MM.1S (cell line): ENCODE measurements around the gene GFI1.

ENCODE experiments used
- EZH2 ChIP-seq: fragments of 300-600 bp; sonication (generic); optimal IDR thresholded peaks from 2 replicates; pipeline ENCODE3; 2017; ENCODE audit warnings: low read depth, mild to moderate bottlenecking, antibody characterized with exemption, low read length, mixed read lengths
- EZH2phosphoT487 ChIP-seq: fragments of 300-600 bp; sonication (generic); IDR thresholded peaks from 2 replicates; pipeline ENCODE4 v1.6.1; 2018; ENCODE audit warnings: antibody characterized with exemption, low read length
- TF ChIP-seq, protein P1 (sequence below): fragments of 300-600 bp; sonication (generic); IDR thresholded peaks from 2 replicates; pipeline ENCODE4 v1.5.1; 2016; ENCODE audit warnings: antibody characterized with exemption, low read length, mixed read lengths

DNA sequence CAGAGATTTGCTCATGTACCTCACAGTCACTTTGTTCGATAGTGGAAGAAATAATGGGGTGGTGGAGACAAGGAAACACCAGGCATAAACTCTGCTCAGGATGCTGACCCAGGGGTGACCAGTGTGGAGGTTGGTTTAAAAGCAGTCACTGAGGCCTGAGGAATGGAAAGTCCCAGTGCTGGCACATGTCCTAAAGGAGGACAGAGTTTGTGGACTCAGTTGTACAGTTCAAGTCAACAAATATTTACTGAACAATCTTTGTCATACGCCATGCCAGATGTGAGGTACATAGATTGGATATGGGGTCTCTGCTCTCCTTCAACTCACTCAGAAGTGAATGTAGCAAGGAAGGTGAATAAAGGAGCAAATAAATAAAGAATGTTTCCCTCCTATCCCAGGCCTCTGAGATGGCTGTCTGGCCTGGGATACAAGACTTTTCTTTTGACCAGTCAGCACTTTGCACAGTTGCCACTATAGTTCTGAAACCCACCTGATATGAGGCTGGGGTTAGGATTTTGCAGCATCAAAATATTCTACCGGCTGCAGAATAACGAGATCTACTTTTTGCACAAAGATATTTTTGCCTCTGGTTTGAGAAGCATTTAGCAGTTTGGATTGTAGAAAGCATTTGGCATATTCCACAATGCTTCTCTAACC lies 7.9 kb upstream of the GFI1 start:
- TF ChIP-seq, protein P1, sequence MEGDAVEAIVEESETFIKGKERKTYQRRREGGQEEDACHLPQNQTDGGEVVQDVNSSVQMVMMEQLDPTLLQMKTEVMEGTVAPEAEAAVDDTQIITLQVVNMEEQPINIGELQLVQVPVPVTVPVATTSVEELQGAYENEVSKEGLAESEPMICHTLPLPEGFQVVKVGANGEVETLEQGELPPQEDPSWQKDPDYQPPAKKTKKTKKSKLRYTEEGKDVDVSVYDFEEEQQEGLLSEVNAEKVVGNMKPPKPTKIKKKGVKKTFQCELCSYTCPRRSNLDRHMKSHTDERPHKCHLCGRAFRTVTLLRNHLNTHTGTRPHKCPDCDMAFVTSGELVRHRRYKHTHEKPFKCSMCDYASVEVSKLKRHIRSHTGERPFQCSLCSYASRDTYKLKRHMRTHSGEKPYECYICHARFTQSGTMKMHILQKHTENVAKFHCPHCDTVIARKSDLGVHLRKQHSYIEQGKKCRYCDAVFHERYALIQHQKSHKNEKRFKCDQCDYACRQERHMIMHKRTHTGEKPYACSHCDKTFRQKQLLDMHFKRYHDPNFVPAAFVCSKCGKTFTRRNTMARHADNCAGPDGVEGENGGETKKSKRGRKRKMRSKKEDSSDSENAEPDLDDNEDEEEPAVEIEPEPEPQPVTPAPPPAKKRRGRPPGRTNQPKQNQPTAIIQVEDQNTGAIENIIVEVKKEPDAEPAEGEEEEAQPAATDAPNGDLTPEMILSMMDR, result no peak
- TF ChIP-seq EZH2 (no peak), EZH2phosphoT487 (no peak)
